Endothelial cell (in vitro differentiated cells): ENCODE data around the gene COL10A1. TPM values are rescaled to one million over a fixed set of nuclear protein-coding genes. Genes with fewer than 3 reads are reported as not detected.

Experiments used
- DNase-seq: peaks from one replicate; pipeline ENCODE4 v3.0.0; 2021; ENCODE audit warnings: low spot score
- H3K27ac Mint-ChIP-seq: one replicate; pipeline ENCODE4 v1.8.0; 2021; ENCODE audit warnings: mixed read lengths, inconsistent platforms; ENCODE audit not compliant: unreplicated experiment
- H3K27me3 Mint-ChIP-seq: one replicate; pipeline ENCODE4 v1.8.0; 2021; ENCODE audit warnings: mild to moderate bottlenecking, moderate library complexity, mixed read lengths, inconsistent platforms; ENCODE audit not compliant: unreplicated experiment
- H3K36me3 Mint-ChIP-seq: one replicate; pipeline ENCODE4 v1.8.0; 2021; ENCODE audit warnings: mild to moderate bottlenecking, low read depth, mixed read lengths, inconsistent platforms; ENCODE audit not compliant: unreplicated experiment
- H3K4me1 Mint-ChIP-seq: one replicate; pipeline ENCODE4 v1.8.0; 2021; ENCODE audit warnings: mild to moderate bottlenecking, mixed read lengths, inconsistent platforms; ENCODE audit not compliant: unreplicated experiment
- H3K4me3 Mint-ChIP-seq: one replicate; pipeline ENCODE4 v1.8.0; 2021; ENCODE audit warnings: mild to moderate bottlenecking, mixed read lengths, inconsistent platforms; ENCODE audit not compliant: unreplicated experiment
- H3K9me3 Mint-ChIP-seq: one replicate; pipeline ENCODE4 v1.8.0; 2021; ENCODE audit warnings: mixed read lengths, inconsistent platforms; ENCODE audit not compliant: unreplicated experiment
- CTCF ChIP-seq: fragments of 200-600 bp; sonication (generic); IDR thresholded peaks from one replicate; pipeline ENCODE4 v1.5.0; 2021; ENCODE audit warnings: antibody characterized with exemption; ENCODE audit not compliant: unreplicated experiment
- total RNA-seq: library from RNA; stranded (reverse); fragmentation: NEBNext Ultra II Directional; extraction: Animal tissue kit (Norgen Biotek cat#: 25700); gene quantifications from one replicate; pipeline ENCODE4 v1.2.1, GENCODE V29; 2021; ENCODE audit not compliant: unreplicated experiment

COL10A1 gene
- total RNA-seq, 1 donor from 2014 or later = not detected

- Mint-ChIP-seq H3K4me1 (peaks cover 5% of the 10 kb centered on the region), H3K4me3 (no peak overlapping the region), H3K36me3 (no peaks in the 10 kb centered on the region), H3K27ac (no peak overlapping the region), H3K27me3 (no peaks in the 10 kb centered on the region), H3K9me3 (no peaks in the 10 kb centered on the region)
- no peak for DNase-seq
- TF ChIP-seq CTCF = no peak
Observed at GRCh38 chr6:116133453-116133852, 7.5 kb upstream of the COL10A1 start.

- Mint-ChIP-seq H3K9me3 (no peaks in the 10 kb centered on the region), H3K4me1 (peaks cover 5% of the 10 kb centered on the region), H3K27ac (no peak overlapping the region), H3K36me3 (no peaks in the 10 kb centered on the region), H3K4me3 (no peak overlapping the region), H3K27me3 (no peaks in the 10 kb centered on the region)
- DNase-seq = no peak
- no peak for TF ChIP-seq CTCF
Observed at GRCh38 chr6:116127771-116128493, 2.0 kb upstream of the COL10A1 start.

GRCh38 chr6:116120430-116120829 lies 5.5 kb downstream of the COL10A1 start:
- Mint-ChIP-seq H3K4me3 (no peak overlapping the region), H3K36me3 (peaks cover 5% of the 10 kb centered on the region), H3K27me3 (no peaks in the 10 kb centered on the region), H3K9me3 (no peaks in the 10 kb centered on the region), H3K4me1 (no peaks in the 10 kb centered on the region), H3K27ac (no peak overlapping the region)
- no peak for TF ChIP-seq CTCF
- no peak for DNase-seq

- no peak for TF ChIP-seq CTCF
- Mint-ChIP-seq H3K4me1 (no peaks in the 10 kb centered on the region), H3K27me3 (no peaks in the 10 kb centered on the region), H3K36me3 (peaks cover 9% of the 10 kb centered on the region), H3K4me3 (no peak overlapping the region), H3K9me3 (no peaks in the 10 kb centered on the region), H3K27ac (no peak overlapping the region)
- no peak for DNase-seq
Observed at GRCh38 chr6:116118608-116119007, 7.3 kb downstream of the COL10A1 start.

GRCh38 chr6:116115781-116116180 lies 10.2 kb downstream of the COL10A1 start:
- peak; percentile 69 for TF ChIP-seq CTCF
- no peaks in the 10 kb centered on the region for H3K9me3 Mint-ChIP-seq
- no peak overlapping the region for H3K4me3 Mint-ChIP-seq
- no peak overlapping the region for H3K27ac Mint-ChIP-seq
- H3K27me3 Mint-ChIP-seq = no peaks in the 10 kb centered on the region
- no peaks in the 10 kb centered on the region for H3K4me1 Mint-ChIP-seq
- peaks cover 5% of the 10 kb centered on the region for H3K36me3 Mint-ChIP-seq
- no peak for DNase-seq
